ENCODE measurements around the gene MRGPRF. TPM values are rescaled to one million over a fixed set of nuclear protein-coding genes. Genes with fewer than 3 reads are reported as not detected.

The MRGPRF gene
- total and polyA plus RNA-seq, 2 of the 8 experiments (the other 6 are each of a cell fraction or from before 2014, with no cell fraction given), result 7.5 to 11.0 TPM

DNA sequence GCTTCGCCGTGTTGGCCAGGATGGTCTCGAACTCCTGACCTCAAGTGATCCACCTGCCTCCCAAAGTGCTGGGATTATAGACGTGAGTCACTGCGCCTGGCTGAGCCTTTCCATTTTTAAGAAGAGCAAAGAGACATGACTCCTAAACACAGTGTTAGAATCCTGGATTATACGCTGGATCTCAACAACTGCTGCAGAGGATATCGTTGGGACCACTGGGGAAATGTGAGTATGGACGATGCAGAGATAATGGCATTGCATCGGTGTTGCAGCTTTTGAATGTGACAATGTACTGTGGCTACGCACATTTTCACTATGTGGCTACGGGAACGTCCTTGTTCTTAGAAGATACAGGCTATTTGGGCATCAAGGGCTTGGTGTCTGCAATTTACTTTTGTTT, 6.2 kb downstream of the MRGPRF start:
- Histone ChIP-seq H4K20me1 (replicated peaks in 1 of 2; ENCODE audit: control insufficient read depth in 1 of 2, insufficient read depth in 2 of 2, low read length in 2 of 2) (no peaks in the 10 kb centered on the region), H3K9ac (replicated peaks in 1 of 4; ENCODE audit: extremely low read depth in 1 of 4, low read depth in 3 of 4, low read length in 3 of 4) (no peak overlapping the region), H4K8ac (ENCODE audit: extremely low read depth, insufficient read depth, low read length) (no peak overlapping the region), H3K4me1 (replicated peaks in 1 of 4; ENCODE audit: control insufficient read depth in 3 of 4, insufficient read depth in 4 of 4, low read length in 3 of 4) (peaks cover 4 to 17% (median 11%) of the 10 kb centered on the region in 4 experiments), H2AFZ (ENCODE audit: low read length) (no peak overlapping the region), H3K79me2 (ENCODE audit: control insufficient read depth in 1 of 2, insufficient read depth in 2 of 2, low read length in 2 of 2) (no peaks in the 10 kb centered on the region), H3K56ac (replicated peaks; ENCODE audit: insufficient read length, low read depth, low read length) (no peak overlapping the region), H3K79me1 (ENCODE audit: low read depth, low read length) (no peaks in the 10 kb centered on the region), H4K91ac (replicated peaks; ENCODE audit: insufficient read length, low read length) (no peak overlapping the region), H3K36me3 (ENCODE audit: control insufficient read depth in 2 of 4, insufficient read depth in 4 of 4, low read length in 3 of 4) (no peaks in the 10 kb centered on the region; a peak in 1 of 8 replicates), H3K14ac (ENCODE audit: insufficient read length) (no peak overlapping the region), H3K18ac (ENCODE audit: extremely low read depth, low read length) (no peak overlapping the region), H4K5ac (ENCODE audit: insufficient read length, low read depth, low read length) (no peak overlapping the region), H3K27me3 (replicated peaks in 1 of 4; ENCODE audit: control insufficient read depth in 3 of 4, extremely low read depth in 1 of 4, insufficient read depth in 3 of 4, low read length in 3 of 4) (no peaks in the 10 kb centered on the region), H2BK120ac (replicated peaks; ENCODE audit: low read depth, low read length) (no peak overlapping the region), H2BK5ac (ENCODE audit: low read depth, low read length) (no peak overlapping the region), H3K27ac (ENCODE audit: low read depth, low read length) (no peak overlapping the region), H3K23me2 (ENCODE audit: low read depth, low read length) (peaks cover 3% of the 10 kb centered on the region; the same call in 1 of the 2 replicates), H3K9me3 (ENCODE audit: insufficient read depth in 2 of 2, low read depth in 1 of 2, low read length in 1 of 2) (no peaks in the 10 kb centered on the region), H2BK20ac (ENCODE audit: low read length) (no peak overlapping the region), H3K23ac (ENCODE audit: insufficient read length) (no peak overlapping the region), H3K4me3 (ENCODE audit: extremely low read depth in 1 of 4, insufficient read depth in 2 of 4, low read depth in 3 of 4, low read length in 4 of 4) (no peak overlapping the region), H2BK12ac (ENCODE audit: low read depth, low read length) (no peak overlapping the region), H2BK15ac (ENCODE audit: low read length) (no peak overlapping the region), H3K4ac (replicated peaks; ENCODE audit: insufficient read length, low read depth, low read length) (no peak overlapping the region), H2AK5ac (ENCODE audit: low read depth, low read length) (no peak overlapping the region), H3K4me2 (ENCODE audit: insufficient read depth in 1 of 2, low read depth in 2 of 2, low read length in 2 of 2) (no peak overlapping the region)
- 88% methylated on average over 12 of the region's 12 CpGs; no CpG with 5 or more reads in 1 of the 2 experiments for WGBS, 2 experiments (ENCODE audit: extremely low coverage in 1 of 2, insufficient coverage in 1 of 2, insufficient read length in 1 of 2, insufficient replicate concordance in 2 of 2, low coverage in 1 of 2, low lambda C conversion rate in 2 of 2, missing lambda C conversion rate in 1 of 2)
- CTCF ChIA-PET (ENCODE audit: partially characterized antibody), result interaction anchor here (0.8 to 2.2 kb wide), 2 partner anchors 52 to 81 kb away, joined by 3 to 4 read pairs; no protein-coding TSS in a partner anchor
- no peak for FAIRE-seq
- POLR2A ChIA-PET (ENCODE audit: partially characterized antibody), result no interaction called here
- DNase-seq (ENCODE audit: low read depth in 1 of 2, low spot score in 2 of 2), result no peak
- TF ChIP-seq CREB1 (IDR thresholded peaks at IDR 0.05), result no peak
- no peak for TF ChIP-seq FOSL1 (IDR thresholded peaks at IDR 0.05; ENCODE audit: insufficient read depth, low read depth, low read length)
- no peak for TF ChIP-seq TAF7 (optimal IDR thresholded peaks at IDR 0.05; ENCODE audit: borderline replicate concordance, low read depth, low read length)
- TF ChIP-seq, protein P1, sequence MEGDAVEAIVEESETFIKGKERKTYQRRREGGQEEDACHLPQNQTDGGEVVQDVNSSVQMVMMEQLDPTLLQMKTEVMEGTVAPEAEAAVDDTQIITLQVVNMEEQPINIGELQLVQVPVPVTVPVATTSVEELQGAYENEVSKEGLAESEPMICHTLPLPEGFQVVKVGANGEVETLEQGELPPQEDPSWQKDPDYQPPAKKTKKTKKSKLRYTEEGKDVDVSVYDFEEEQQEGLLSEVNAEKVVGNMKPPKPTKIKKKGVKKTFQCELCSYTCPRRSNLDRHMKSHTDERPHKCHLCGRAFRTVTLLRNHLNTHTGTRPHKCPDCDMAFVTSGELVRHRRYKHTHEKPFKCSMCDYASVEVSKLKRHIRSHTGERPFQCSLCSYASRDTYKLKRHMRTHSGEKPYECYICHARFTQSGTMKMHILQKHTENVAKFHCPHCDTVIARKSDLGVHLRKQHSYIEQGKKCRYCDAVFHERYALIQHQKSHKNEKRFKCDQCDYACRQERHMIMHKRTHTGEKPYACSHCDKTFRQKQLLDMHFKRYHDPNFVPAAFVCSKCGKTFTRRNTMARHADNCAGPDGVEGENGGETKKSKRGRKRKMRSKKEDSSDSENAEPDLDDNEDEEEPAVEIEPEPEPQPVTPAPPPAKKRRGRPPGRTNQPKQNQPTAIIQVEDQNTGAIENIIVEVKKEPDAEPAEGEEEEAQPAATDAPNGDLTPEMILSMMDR (IDR thresholded peaks at IDR 0.05; ENCODE audit: control extremely low read depth in 1 of 3, insufficient read depth in 1 of 3, low read depth in 1 of 3, low read length in 3 of 3), result no peak
- TF ChIP-seq SP4 (IDR thresholded peaks at IDR 0.05; ENCODE audit: low read length), result no peak
- no peak for TF ChIP-seq SP1 (IDR thresholded peaks at IDR 0.05; ENCODE audit: low read depth, low read length)
- TF ChIP-seq SAP30 (IDR thresholded peaks at IDR 0.05; ENCODE audit: insufficient read depth, insufficient replicate concordance, low read length), result no peak
- TF ChIP-seq YY1 (IDR thresholded peaks at IDR 0.05; ENCODE audit: low read depth, low read length), result no peak
- TF ChIP-seq TAF1 (IDR thresholded peaks at IDR 0.05; ENCODE audit: low read depth, low read length), result no peak
- no peak for TF ChIP-seq TBP (IDR thresholded peaks at IDR 0.05; ENCODE audit: low read depth, low read length)
- no peak for TF ChIP-seq SP2 (IDR thresholded peaks at IDR 0.05; ENCODE audit: low read length)
- TF ChIP-seq, protein P2, sequence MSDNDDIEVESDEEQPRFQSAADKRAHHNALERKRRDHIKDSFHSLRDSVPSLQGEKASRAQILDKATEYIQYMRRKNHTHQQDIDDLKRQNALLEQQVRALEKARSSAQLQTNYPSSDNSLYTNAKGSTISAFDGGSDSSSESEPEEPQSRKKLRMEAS (IDR thresholded peaks at IDR 0.05), result no peak

All from H1 (cell line).